Endothelial cell of umbilical vein (primary cell): ENCODE data around the gene CNTN1. TPM values are rescaled to one million over a fixed set of nuclear protein-coding genes. Genes with fewer than 3 reads are reported as not detected.

Source experiments
- BruUV-seq: library from RNA; stranded (reverse); fragments of 400-500 nt; replicated peaks from 2 replicates; lab custom pipeline; 2021; lab: Mats Ljungman, UMichigan
- CTCF ChIA-PET: fragments of 300-600, 350-600 bp; sonication (Branson Sonifier 250); formaldehyde crosslinking; loops from one replicate; lab custom pipeline; 2021; ENCODE audit warnings: antibody characterized with exemption, inconsistent platforms; lab: Charles Lee
- POLR2A ChIA-PET: fragments of 300-600, 350-600 bp; sonication (Branson Sonifier 250); formaldehyde crosslinking; loops from one replicate; lab custom pipeline; 2021; ENCODE audit warnings: antibody characterized with exemption, inconsistent platforms; lab: Charles Lee
- DNase-seq: peaks from one replicate; pipeline ENCODE4 v3.0.0-alpha.2; 2011; ENCODE audit warnings: low read depth, low spot score
- FAIRE-seq: peaks from 2 replicates; lab custom pipeline; 2011; peaks lifted over from hg19 to GRCh38; lab: Jason Lieb, UNC
- H2AFZ ChIP-seq: 2 replicates; pipeline ENCODE4 v1.6.0; 2012; ENCODE audit warnings: low read depth, low read length, control low read depth, inconsistent platforms
- H3K27ac ChIP-seq: 2 replicates; pipeline ENCODE4 v1.5.1; 2011; ENCODE audit warnings: low read depth, mild to moderate bottlenecking, control low read depth, low read length, moderate library complexity; ENCODE audit not compliant: insufficient read depth
- H3K27me3 ChIP-seq, 2 experiments: 2 replicates each; pipeline versions ENCODE4 v1.6.0 to v1.6.1; 2011; ENCODE audit warnings: low read length in 2 of 2, mixed read lengths in 1 of 2; ENCODE audit not compliant: control insufficient read depth in 2 of 2, insufficient read depth in 2 of 2
- H3K36me3 ChIP-seq, 2 experiments: 2 replicates in 1 of 2; 3 replicates in 1 of 2; pipeline ENCODE4 v1.5.1; 2011; ENCODE audit warnings: low read length in 2 of 2, mild to moderate bottlenecking in 1 of 2, moderate library complexity in 1 of 2; ENCODE audit not compliant: control insufficient read depth in 2 of 2, insufficient read depth in 2 of 2; ENCODE audit errors: extremely low read depth in 1 of 2
- H3K4me1 ChIP-seq: 3 replicates; pipeline ENCODE4 v1.5.1; 2011; ENCODE audit warnings: mild to moderate bottlenecking, low read length; ENCODE audit not compliant: control insufficient read depth, insufficient read depth; ENCODE audit errors: extremely low read depth
- H3K4me2 ChIP-seq: 2 replicates; pipeline ENCODE4 v1.6.1; 2011; ENCODE audit warnings: low read length, control low read depth, mixed read lengths; ENCODE audit not compliant: insufficient read depth
- H3K4me3 ChIP-seq, 3 experiments: fragments of 200-600 bp in 1 of 3; sonication (generic), shearing (Covaris generic) in 1 of 3; replicated peaks in 1 of 3; 2 replicates each; pipeline ENCODE4 v1.5.1; 2011 to 2016; ENCODE audit warnings: control low read depth in 3 of 3, low read length in 3 of 3, mild to moderate bottlenecking in 2 of 3, inconsistent platforms in 1 of 3, low read depth in 1 of 3, moderate library complexity in 1 of 3; ENCODE audit not compliant: insufficient read depth in 1 of 3
- H3K79me2 ChIP-seq: 2 replicates; pipeline ENCODE4 v1.6.0; 2012; ENCODE audit warnings: low read length, inconsistent platforms; ENCODE audit not compliant: control insufficient read depth, insufficient read depth
- H3K9ac ChIP-seq: replicated peaks from 2 replicates; pipeline ENCODE3; 2011; ENCODE audit warnings: low read length, control low read depth; ENCODE audit not compliant: insufficient read depth; ENCODE audit errors: extremely low read depth
- H3K9me1 ChIP-seq: replicated peaks from 3 replicates; pipeline ENCODE4 v1.6.0; 2011; ENCODE audit warnings: mild to moderate bottlenecking, low read length; ENCODE audit not compliant: control insufficient read depth, insufficient read depth; ENCODE audit errors: extremely low read depth
- H3K9me3 ChIP-seq: replicated peaks from 2 replicates; pipeline ENCODE4 v1.5.1; 2012; ENCODE audit warnings: low read length, inconsistent platforms; ENCODE audit not compliant: control insufficient read depth, insufficient read depth
- H4K20me1 ChIP-seq: replicated peaks from 2 replicates; pipeline ENCODE3; 2011; ENCODE audit warnings: mild to moderate bottlenecking, low read length; ENCODE audit not compliant: control insufficient read depth, insufficient read depth; ENCODE audit errors: extremely low read depth
- EZH2 ChIP-seq: IDR thresholded peaks from 2 replicates; pipeline ENCODE4 v1.6.1; 2012; ENCODE audit warnings: borderline replicate concordance, low read depth, mild to moderate bottlenecking, moderate library complexity, low read length, inconsistent platforms; ENCODE audit not compliant: severe bottlenecking
- FOS ChIP-seq: IDR thresholded peaks from 2 replicates; pipeline ENCODE4 v1.6.1; 2011; ENCODE audit warnings: mild to moderate bottlenecking, low read length, moderate library complexity, borderline replicate concordance; ENCODE audit not compliant: insufficient read depth
- GATA2 ChIP-seq: IDR thresholded peaks from 2 replicates; pipeline ENCODE4 v1.7.0; 2011; ENCODE audit warnings: low read depth, mild to moderate bottlenecking, moderate library complexity, mixed read lengths, low read length; ENCODE audit not compliant: insufficient read length, insufficient read depth
- JUN ChIP-seq: IDR thresholded peaks from 2 replicates; pipeline ENCODE4 v1.6.1; 2011; ENCODE audit warnings: borderline replicate concordance, low read depth; ENCODE audit not compliant: insufficient read length, insufficient read depth
- MYC ChIP-seq: IDR thresholded peaks from one replicate; pipeline ENCODE4 v1.6.1; 2011; ENCODE audit warnings: mild to moderate bottlenecking, low read depth, low read length
- POLR2A ChIP-seq: IDR thresholded peaks from 2 replicates; pipeline ENCODE4 v1.6.1; 2012; ENCODE audit warnings: low read depth, mild to moderate bottlenecking, control low read depth, low read length
- POLR2AphosphoS5 ChIP-seq: IDR thresholded peaks from 2 replicates; pipeline ENCODE4 v1.6.1; 2012; ENCODE audit warnings: low read depth, mild to moderate bottlenecking, control low read depth, low read length, moderate library complexity; ENCODE audit not compliant: insufficient read depth
- dilution Hi-C: fragments of 300-500 bp; cut with MboI; formaldehyde crosslinking; loops from one replicate; pipeline ENCODE4 v1.15.0; 2019; ENCODE audit warnings: low sequenced_read_pairs; ENCODE audit not compliant: extremely low pct_ligation_motif_present
- intact Hi-C: fragments of 100-400 bp; cut with micrococcal nuclease; formaldehyde crosslinking; loops from one replicate; pipeline ENCODE4 v1.10.0; 2022
- polyA plus RNA-seq, 4 experiments: library from polyadenylated mRNA; depleted of rRNA in 3 of 4; stranded (reverse) in 3 of 4; unstranded in 1 of 4; fragments of >200 nt; gene quantifications; 2 replicates each; pipeline versions ENCODE4 v1.2.1 to v1.2.3, GENCODE V29; 2011 to 2012; ENCODE audit warnings: missing spikeins in 1 of 4
- total RNA-seq: library from RNA; stranded (reverse); gene quantifications from 2 replicates; pipeline ENCODE4 v1.2.3, GENCODE V29; 2021
- TF ChIP-seq, protein P1 (sequence below), 2 donors: IDR thresholded peaks; 1 replicate in 1 of 2; 2 replicates in 1 of 2; pipeline ENCODE4 v1.5.1; 2011; ENCODE audit warnings: low read length in 2 of 2, mild to moderate bottlenecking in 2 of 2, moderate library complexity in 2 of 2, control low read depth in 1 of 2, inconsistent platforms in 1 of 2, low read depth in 1 of 2; ENCODE audit not compliant: insufficient read depth in 1 of 2; ENCODE audit errors: extremely low read depth in 1 of 2
- TF ChIP-seq, protein P2 (sequence below): IDR thresholded peaks from 2 replicates; pipeline ENCODE4 v1.6.1; 2011; ENCODE audit not compliant: insufficient read depth, insufficient read length

CNTN1 gene
- total and polyA plus RNA-seq, 2 donors (not counting 3 experiments of a cell fraction or from before 2014, with no cell fraction given): 0.07 TPM; not detected in 1

DNA sequence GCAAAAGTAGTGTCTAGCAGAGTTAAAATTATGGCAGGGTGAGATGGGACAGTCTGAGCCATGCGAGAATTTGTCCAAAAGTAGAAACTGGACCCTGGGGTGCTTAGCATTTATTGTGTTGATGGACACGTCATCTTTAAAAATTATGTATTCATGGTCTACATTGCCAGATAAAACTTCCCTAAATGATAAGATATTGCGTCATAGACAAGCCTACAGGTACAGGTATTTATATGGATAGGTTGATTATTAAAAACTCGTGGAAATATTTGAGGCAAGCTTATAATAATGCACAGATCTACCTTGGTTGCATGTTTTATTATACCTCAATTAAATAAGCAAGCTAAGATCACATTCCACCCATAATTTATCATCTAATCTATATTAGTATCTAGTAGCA is 299.9 kb downstream of the CNTN1 start:
- Histone ChIP-seq H3K27ac (no peak overlapping the region), H3K9ac (no peak overlapping the region), H4K20me1 (no peaks in the 10 kb centered on the region), H3K27me3 (no peaks in the 10 kb centered on the region), H3K9me1 (no peaks in the 10 kb centered on the region), H3K4me1 (no peaks in the 10 kb centered on the region), H3K9me3 (no peaks in the 10 kb centered on the region), H3K4me2 (no peak overlapping the region), H3K36me3 (no peaks in the 10 kb centered on the region), H3K79me2 (no peaks in the 10 kb centered on the region), H3K4me3 (no peak overlapping the region), H2AFZ (no peak overlapping the region)
- intact Hi-C loops: no loop called here
- dilution Hi-C loops: no loop called here
- FAIRE-seq (no peak), DNase-seq (no peak)
- TF ChIP-seq JUN: no peak
- TF ChIP-seq POLR2AphosphoS5: no peak
- TF ChIP-seq POLR2A: no peak
- TF ChIP-seq FOS: no peak
- TF ChIP-seq MYC: no peak
- TF ChIP-seq GATA2: no peak
- no peak for TF ChIP-seq EZH2
- TF ChIP-seq, protein P1, sequence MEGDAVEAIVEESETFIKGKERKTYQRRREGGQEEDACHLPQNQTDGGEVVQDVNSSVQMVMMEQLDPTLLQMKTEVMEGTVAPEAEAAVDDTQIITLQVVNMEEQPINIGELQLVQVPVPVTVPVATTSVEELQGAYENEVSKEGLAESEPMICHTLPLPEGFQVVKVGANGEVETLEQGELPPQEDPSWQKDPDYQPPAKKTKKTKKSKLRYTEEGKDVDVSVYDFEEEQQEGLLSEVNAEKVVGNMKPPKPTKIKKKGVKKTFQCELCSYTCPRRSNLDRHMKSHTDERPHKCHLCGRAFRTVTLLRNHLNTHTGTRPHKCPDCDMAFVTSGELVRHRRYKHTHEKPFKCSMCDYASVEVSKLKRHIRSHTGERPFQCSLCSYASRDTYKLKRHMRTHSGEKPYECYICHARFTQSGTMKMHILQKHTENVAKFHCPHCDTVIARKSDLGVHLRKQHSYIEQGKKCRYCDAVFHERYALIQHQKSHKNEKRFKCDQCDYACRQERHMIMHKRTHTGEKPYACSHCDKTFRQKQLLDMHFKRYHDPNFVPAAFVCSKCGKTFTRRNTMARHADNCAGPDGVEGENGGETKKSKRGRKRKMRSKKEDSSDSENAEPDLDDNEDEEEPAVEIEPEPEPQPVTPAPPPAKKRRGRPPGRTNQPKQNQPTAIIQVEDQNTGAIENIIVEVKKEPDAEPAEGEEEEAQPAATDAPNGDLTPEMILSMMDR (IDR thresholded peaks at IDR 0.05; ENCODE audit: extremely low read depth in 1 of 2, insufficient read depth in 1 of 2, low read depth in 1 of 2, low read length in 2 of 2): no peak
- TF ChIP-seq, protein P2, sequence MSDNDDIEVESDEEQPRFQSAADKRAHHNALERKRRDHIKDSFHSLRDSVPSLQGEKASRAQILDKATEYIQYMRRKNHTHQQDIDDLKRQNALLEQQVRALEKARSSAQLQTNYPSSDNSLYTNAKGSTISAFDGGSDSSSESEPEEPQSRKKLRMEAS: no peak
- BruUV-seq: no TSS peak
- ChIA-PET CTCF (no interaction called here), POLR2A (no interaction called here)
